K562 (cell line): Measurements from ENCODE around the gene DOP1A. TPM values are rescaled to one million over a fixed set of nuclear protein-coding genes. Genes with fewer than 3 reads are reported as not detected.

Experiments used
- ARID2 ChIP-seq: fragments of 450-650 bp; IDR thresholded peaks from 2 replicates; pipeline ENCODE4 v1.6.1; 2017; ENCODE audit warnings: antibody characterized with exemption, mild to moderate bottlenecking
- ATF7 ChIP-seq: fragments of 450-650 bp; IDR thresholded peaks from 2 replicates; pipeline ENCODE4 v1.7.1; 2014; ENCODE audit warnings: mild to moderate bottlenecking, moderate library complexity
- CREB1 ChIP-seq, 2 experiments: sonication (generic) in 1 of 2; formaldehyde crosslinking in 1 of 2; IDR thresholded peaks; 2 replicates each; pipeline versions ENCODE4 v1.6.1 to v1.8.0; 2012 to 2022; ENCODE audit warnings: inconsistent platforms in 1 of 2, mild to moderate bottlenecking in 1 of 2, missing genetic modification reagents in 1 of 2, moderate library complexity in 1 of 2
- CTBP1 ChIP-seq: fragments of 450-650 bp; IDR thresholded peaks from 2 replicates; pipeline ENCODE4 v1.6.1; 2016; ENCODE audit warnings: borderline replicate concordance
- ETV1 ChIP-seq: fragments of 450-650 bp; conservative IDR thresholded peaks from 2 replicates; pipeline ENCODE4 v1.6.1; 2016; ENCODE audit warnings: missing genetic modification characterization, control low read depth, low read depth, missing compliant biosample characterization
- FOS ChIP-seq: IDR thresholded peaks from 3 replicates; pipeline ENCODE4 v1.6.1; 2011; ENCODE audit not compliant: insufficient read length; ENCODE audit errors: extremely low read depth
- IFI16 ChIP-seq: fragments of 250-450 bp; sonication (Bioruptor Pico); IDR thresholded peaks from 2 replicates; pipeline ENCODE4 v2.1.2; 2022; ENCODE audit warnings: mild to moderate bottlenecking, inconsistent platforms
- POLR2H ChIP-seq: IDR thresholded peaks from 2 replicates; pipeline ENCODE4 v1.6.1; 2016; ENCODE audit warnings: missing genetic modification characterization, low read depth, mild to moderate bottlenecking, control low read depth, missing compliant biosample characterization, moderate library complexity
- SP2 ChIP-seq: IDR thresholded peaks from 2 replicates; pipeline ENCODE4 v1.6.1; 2011; ENCODE audit warnings: mild to moderate bottlenecking, low read depth, low read length, moderate library complexity; ENCODE audit not compliant: poor library complexity, severe bottlenecking; ENCODE audit errors: extremely low read depth
- polyA plus RNA-seq, 8 experiments: library from polyadenylated mRNA; depleted of rRNA in 4 of 8; stranded (reverse) in 5 of 8; unstranded in 3 of 8; fragments of >200 nt; fragmentation: Nextera tagmentation in 2 of 8; fragmentation: Illumina TruSeq in 1 of 8; extraction: Ambion mirVana in 2 of 8; extraction: Trizol in 1 of 8; gene quantifications; 2 replicates each; pipeline versions ENCODE4 v1.2.1 to v1.2.3, GENCODE V29; 2011 to 2014; ENCODE audit warnings: inconsistent platforms in 1 of 8, missing spikeins in 1 of 8
- total RNA-seq, 7 experiments: library from RNA; depleted of rRNA in 6 of 7; stranded (reverse); fragments of >200 nt in 6 of 7; fragmentation: Illumina TruSeq in 2 of 7; extraction: Trizol in 2 of 7; gene quantifications; 2 replicates each; pipeline versions ENCODE4 v1.2.1 to v1.2.3, GENCODE V29; 2011 to 2021; ENCODE audit warnings: low replicate concordance in 1 of 7
- TF ChIP-seq, protein P1 (sequence below): fragments of 250-450 bp; sonication (Bioruptor Pico); IDR thresholded peaks from 2 replicates; pipeline ENCODE4 v1.6.1; 2021; ENCODE audit warnings: mild to moderate bottlenecking
- TF ChIP-seq, protein P2 (sequence below), 2 experiments: IDR thresholded peaks; 2 replicates each; pipeline ENCODE4 v1.6.1; 2011; ENCODE audit warnings: borderline replicate concordance in 1 of 2, control low read depth in 1 of 2, low read depth in 1 of 2, low read length in 1 of 2, mild to moderate bottlenecking in 1 of 2, mixed read lengths in 1 of 2, moderate library complexity in 1 of 2; ENCODE audit not compliant: insufficient read depth in 1 of 2, insufficient read length in 1 of 2, poor library complexity in 1 of 2, severe bottlenecking in 1 of 2; ENCODE audit errors: extremely low read depth in 1 of 2

The DOP1A gene
- total and polyA plus RNA-seq, 9 of the 15 experiments (the other 6 are each of a cell fraction or from before 2014, with no cell fraction given): 0.75 to 10.5 (median 4.4) TPM

DNA sequence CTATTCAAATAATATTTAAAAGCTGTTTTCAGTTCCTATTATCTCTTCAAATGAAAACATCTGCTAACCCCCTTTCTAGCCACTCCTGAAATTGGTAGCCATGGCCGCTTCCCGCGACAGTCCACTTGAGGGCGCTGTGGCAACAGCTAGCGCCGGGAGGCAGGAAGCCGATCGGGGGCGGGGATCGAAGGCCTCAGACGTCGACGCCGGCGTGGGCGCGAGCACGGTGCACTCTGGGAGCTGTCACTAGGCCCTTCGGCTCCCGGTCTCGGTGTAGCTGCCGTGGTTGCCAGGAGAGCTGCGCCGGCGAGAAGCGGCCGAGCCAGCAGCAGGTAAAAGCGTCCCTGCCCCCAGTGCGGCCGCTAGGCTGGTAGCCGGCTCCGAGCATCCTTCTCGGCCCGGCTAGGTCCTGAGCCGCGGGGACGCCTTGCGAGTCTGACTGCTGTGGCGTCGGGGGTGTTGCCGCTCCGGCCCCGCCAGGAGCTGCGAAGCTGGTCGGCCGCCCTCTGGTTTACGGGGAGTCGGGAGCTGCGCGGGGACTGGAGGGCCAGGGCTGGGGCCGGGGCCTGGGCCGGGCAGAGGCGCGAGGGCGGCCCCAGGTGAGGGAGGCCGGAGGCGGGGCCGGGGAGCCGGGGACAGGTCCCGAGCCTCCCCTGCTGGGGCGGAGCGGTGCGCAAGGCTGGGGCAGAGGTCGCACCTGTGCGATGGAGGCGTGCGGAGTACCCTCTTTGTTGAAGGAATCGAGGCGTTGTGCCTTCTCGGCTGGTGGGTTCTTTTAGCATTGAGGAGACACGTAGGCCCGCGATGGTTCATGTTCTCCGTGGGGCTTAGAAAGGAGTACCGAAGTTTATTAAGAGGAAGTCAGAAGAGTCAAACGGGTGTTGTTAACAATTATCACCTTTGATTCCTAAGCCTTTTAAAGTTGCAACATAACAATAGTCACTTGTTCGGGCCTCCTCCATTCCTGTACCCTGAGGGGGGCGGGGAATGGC, at the start of gene DOP1A (continued):
- TF ChIP-seq IFI16 (CRISPR knock-in tag) (no peak), CTBP1 (peak; percentile 94), ATF7 (peak; percentile 58), FOS (no peak), ARID2 (0 out of 2 replicates have a peak, but pooled peaks have one; percentile 66), SP2 (no peak), POLR2H (tag) (no peak), ETV1 (tag) (peak; percentile 83), CREB1 (IDR thresholded peaks at IDR 0.05) (peak; percentile 60; the same call in 1 of the 2 replicates), CREB1 (CRISPR knock-in tag; IDR thresholded peaks at IDR 0.05) (peak; percentile 76)
- TF ChIP-seq, protein P1, sequence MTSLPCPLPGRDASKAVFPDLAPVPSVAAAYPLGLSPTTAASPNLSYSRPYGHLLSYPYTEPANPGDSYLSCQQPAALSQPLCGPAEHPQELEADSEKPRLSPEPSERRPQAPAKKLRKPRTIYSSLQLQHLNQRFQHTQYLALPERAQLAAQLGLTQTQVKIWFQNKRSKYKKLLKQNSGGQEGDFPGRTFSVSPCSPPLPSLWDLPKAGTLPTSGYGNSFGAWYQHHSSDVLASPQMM (CRISPR knock-in tag): no peak
- TF ChIP-seq, protein P2, sequence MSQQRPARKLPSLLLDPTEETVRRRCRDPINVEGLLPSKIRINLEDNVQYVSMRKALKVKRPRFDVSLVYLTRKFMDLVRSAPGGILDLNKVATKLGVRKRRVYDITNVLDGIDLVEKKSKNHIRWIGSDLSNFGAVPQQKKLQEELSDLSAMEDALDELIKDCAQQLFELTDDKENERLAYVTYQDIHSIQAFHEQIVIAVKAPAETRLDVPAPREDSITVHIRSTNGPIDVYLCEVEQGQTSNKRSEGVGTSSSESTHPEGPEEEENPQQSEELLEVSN (IDR thresholded peaks at IDR 0.05; ENCODE audit: borderline replicate concordance in 1 of 2, extremely low read depth in 1 of 2, insufficient read depth in 1 of 2, insufficient read length in 1 of 2, low read depth in 1 of 2, low read length in 1 of 2, poor library complexity in 1 of 2, severe bottlenecking in 1 of 2): peak; percentile 64 to 71
- TF ChIP-seq, all 486 proteins: peak for 98
